Mammary epithelial cell (primary cell): Measurements from ENCODE around the gene BDNF.
A peak's percentile ranks its signal among the peaks of the same experiment; 100 is the strongest.

Experiments
- EZH2 ChIP-seq: IDR thresholded peaks from 2 replicates; pipeline ENCODE4 v1.6.1; 2012; ENCODE audit warnings: low read length, inconsistent platforms, borderline replicate concordance
- TF ChIP-seq, protein P1 (sequence below), 2 donors: IDR thresholded peaks in 1 of 2; conservative IDR thresholded peaks in 1 of 2; 2 replicates each; pipeline ENCODE4 v1.5.1; 2011 to 2012; ENCODE audit warnings: inconsistent platforms in 2 of 2, low read length in 2 of 2, mild to moderate bottlenecking in 2 of 2, control low read depth in 1 of 2, low read depth in 1 of 2; ENCODE audit not compliant: insufficient read depth in 1 of 2; ENCODE audit errors: extremely low read depth in 1 of 2

DNA sequence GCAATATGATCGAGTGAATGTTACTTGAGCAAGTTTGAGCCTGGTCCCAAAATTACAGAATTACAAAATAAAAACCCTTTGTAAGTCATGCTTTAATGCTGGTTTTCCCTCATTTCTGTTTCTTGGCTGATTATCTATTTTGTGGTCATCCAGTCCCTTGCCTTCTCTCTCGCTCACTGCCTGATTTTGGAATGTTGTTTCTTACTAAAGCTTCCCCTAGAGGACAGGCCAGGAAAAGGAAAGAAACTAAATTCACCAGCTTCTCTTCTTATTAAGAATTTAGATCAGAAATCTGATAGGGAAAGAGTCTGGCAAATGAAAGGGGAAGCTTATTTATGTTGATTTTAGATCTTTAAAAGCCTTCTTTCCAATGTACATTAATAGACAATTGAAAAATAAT lies 16.6 kb upstream of the BDNF start:
- TF ChIP-seq EZH2: no peak
- TF ChIP-seq, protein P1, sequence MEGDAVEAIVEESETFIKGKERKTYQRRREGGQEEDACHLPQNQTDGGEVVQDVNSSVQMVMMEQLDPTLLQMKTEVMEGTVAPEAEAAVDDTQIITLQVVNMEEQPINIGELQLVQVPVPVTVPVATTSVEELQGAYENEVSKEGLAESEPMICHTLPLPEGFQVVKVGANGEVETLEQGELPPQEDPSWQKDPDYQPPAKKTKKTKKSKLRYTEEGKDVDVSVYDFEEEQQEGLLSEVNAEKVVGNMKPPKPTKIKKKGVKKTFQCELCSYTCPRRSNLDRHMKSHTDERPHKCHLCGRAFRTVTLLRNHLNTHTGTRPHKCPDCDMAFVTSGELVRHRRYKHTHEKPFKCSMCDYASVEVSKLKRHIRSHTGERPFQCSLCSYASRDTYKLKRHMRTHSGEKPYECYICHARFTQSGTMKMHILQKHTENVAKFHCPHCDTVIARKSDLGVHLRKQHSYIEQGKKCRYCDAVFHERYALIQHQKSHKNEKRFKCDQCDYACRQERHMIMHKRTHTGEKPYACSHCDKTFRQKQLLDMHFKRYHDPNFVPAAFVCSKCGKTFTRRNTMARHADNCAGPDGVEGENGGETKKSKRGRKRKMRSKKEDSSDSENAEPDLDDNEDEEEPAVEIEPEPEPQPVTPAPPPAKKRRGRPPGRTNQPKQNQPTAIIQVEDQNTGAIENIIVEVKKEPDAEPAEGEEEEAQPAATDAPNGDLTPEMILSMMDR (conservative IDR thresholded peaks at IDR 0.05 in 1 of 2, IDR thresholded peaks at IDR 0.05 in 1 of 2; ENCODE audit: extremely low read depth in 1 of 2, insufficient read depth in 1 of 2, low read depth in 1 of 2, low read length in 2 of 2): peak in 1 of 2 donors; percentile 45
